GM18907 (cell line): ENCODE data around the gene RPL12.

Experiments used
- ATAC-seq: cut with Tn5 transposase; IDR thresholded peaks from one replicate; pipeline ENCODE4 v1.9.1; 2021; ENCODE audit warnings: mild to moderate bottlenecking, moderate library complexity; ENCODE audit not compliant: unreplicated experiment

The RPL12 gene

GRCh38 chr9:127450830-127451607 lies at the start of gene RPL12, which contains the start of gene LRSAM1:
Gene RPL12, minus strand, starts transcription at chr9:127451406. Its CDS starts 89 bp downstream, at chr9:127451317.
Gene LRSAM1, plus strand, starts transcription at chr9:127451510. Its CDS starts 3,018 bp downstream, at chr9:127454528.
- ATAC-seq, result peak; percentile 72

DNA sequence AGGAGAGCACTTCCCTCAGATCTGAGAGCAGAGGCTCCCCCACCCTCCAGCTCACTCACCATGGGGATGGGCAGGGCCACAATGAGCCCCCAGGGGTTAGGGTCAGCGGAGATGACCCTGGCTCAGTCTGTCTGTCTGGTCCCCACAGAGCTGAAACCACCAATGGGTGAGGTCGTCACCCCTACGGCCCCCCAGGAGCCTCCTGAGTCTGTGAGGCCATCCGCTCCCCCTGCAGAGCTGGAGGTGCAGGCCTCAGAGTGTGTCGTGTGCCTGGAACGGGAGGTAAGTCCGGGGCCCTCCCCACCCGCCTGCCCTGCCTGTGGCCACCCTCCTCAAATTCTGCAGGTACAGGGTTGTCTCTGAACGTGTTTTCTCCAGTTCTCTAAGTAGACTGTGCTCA lies 49.7 kb upstream of the RPL12 start:
- no peak for ATAC-seq

- no peak for ATAC-seq
Measured at GRCh38 chr9:127500399-127500798, 49.2 kb upstream of the RPL12 start.

DNA sequence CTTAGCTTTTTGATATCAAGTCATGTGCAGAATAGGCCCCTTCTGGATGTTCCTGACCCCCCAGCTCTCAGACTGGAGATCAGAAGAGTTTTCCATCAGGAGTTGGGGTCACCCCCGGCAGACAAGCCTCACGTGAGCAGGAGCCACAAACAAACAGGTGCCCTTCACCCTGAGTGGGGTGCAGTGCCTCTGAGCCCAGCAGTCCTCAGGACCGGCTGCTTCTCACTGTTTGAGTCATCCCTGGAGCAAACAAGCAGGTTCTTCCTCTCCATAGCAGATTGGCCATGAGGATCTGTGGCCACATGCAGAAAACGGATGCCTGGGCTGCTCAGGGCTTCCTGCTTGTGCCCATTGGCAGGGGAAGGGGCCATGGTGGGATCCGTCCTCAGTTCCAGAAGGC lies 47.1 kb upstream of the RPL12 start:
- ATAC-seq, result no peak

GRCh38 chr9:127497656-127498290 lies 46.6 kb upstream of the RPL12 start:
- ATAC-seq, result no peak

- ATAC-seq, result no peak
Measured at GRCh38 chr9:127496974-127497373, 45.8 kb upstream of the RPL12 start.

GRCh38 chr9:127495884-127496555 lies 44.8 kb upstream of the RPL12 start:
- no peak for ATAC-seq

- no peak for ATAC-seq
Measured at GRCh38 chr9:127494304-127494702, 43.1 kb upstream of the RPL12 start.

DNA sequence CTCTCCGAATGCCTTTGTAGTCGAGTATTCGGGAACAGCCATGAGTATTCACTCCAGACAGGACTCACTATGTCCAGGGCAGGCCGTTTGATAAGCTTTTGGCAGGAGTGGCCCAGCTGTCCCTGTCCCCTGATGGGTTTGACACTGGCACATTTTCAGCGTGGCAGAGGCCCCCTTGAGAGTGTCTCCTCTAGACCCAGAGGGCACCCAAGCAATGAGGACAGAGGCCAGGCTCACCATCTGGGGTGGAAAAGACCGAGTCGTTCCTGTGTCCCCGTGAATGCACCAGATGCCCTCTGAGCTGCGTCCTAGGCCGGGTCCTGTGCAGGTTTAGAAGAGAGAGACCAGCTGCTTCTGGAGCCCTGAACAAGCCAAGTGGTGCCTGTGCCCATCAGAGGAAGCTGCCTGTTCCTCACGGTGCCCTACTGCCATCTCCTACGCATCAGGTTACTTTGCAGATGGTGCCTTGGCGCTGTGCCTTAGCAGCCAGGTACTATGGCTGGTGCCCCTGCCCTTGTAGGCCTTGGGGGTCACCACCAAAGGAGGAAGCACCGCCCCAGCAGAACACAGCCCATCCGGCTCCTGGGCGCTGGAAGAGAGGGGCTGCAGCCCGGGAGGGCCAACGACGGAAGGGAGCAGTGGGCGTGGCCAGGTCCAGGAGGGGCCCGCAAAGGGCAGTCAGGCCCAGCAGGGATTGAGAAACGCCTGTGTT lies 42.5 kb upstream of the RPL12 start:
- no peak for ATAC-seq

DNA sequence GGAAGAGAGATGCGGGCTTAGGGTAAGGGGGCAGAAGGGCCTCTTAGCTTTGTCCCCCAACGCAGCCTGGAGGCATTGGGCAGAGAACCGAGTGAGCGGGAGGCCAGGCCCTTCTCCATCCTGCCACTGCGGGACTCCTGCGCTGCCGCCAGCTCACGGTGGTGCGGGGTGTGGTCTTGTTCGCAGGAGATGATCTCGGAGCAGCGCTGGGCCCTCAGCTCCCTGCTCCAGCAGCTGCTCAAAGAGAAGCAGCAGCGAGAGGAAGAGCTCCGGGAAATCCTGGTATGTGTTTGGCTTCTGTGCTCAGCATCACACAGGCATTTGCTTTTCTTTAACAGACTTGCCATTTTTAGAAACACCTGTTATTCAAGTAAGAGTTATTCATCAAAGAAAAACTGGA lies 41.4 kb upstream of the RPL12 start:
- ATAC-seq, result no peak

- no peak for ATAC-seq
Measured at GRCh38 chr9:127491516-127491915, 40.3 kb upstream of the RPL12 start.

GRCh38 chr9:127490535-127491230 lies 39.5 kb upstream of the RPL12 start:
- no peak for ATAC-seq

DNA sequence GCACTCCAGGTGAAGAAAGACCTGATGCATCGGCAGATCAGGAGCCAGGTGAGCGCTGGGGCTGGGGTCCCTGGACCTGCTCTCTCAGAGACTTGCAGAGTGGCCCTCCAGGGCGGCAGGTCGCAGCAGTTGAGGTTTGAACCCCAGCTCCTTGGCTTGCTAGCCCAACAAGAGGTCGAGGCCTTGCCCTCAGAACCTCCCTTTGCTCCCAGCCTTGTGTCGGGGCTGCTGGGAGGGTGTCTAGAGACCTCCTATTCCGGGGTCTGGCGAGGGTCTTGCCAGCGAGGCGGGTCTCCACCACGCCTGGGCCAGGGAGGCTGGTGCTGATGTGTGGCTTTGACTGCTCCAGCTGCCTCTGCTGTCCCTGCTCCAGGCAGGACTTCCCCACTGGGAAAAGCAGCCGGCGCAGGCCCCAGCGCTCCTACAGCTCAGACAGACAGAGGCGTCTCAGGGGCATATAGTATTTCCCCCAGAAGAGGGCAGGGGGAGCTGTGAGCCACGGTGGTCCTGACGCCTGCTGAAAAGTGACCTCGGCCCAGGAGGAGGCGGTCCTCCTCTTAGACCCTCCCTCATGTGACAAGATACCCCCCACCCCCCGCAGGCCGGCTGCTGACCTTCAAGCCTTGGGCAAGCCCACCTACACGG lies 38.4 kb upstream of the RPL12 start:
- ATAC-seq, result no peak

DNA sequence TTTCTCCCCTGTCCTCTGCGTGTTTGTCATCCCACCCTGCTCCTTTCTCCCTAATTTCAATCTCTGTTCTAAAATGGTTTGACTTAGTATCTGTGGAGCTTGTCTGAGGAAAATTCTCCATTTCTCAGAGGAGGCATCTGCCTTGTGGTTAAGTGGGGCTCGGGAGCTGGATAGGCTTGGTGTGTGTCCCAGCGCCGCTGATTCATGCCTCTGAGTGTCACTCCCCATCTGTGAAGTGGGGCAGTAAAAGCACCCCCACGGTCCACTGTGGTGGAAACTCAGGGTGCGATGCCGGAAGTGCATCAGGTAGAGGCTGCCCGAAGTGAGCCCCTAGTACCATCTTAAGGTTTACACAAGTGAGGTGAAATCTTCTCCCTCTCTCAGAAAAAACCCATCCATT lies 37.7 kb upstream of the RPL12 start:
- no peak for ATAC-seq

GRCh38 chr9:127485995-127486394 lies 34.8 kb upstream of the RPL12 start:
- no peak for ATAC-seq

GRCh38 chr9:127482662-127483061 lies 31.5 kb upstream of the RPL12 start:
- ATAC-seq, result no peak

DNA sequence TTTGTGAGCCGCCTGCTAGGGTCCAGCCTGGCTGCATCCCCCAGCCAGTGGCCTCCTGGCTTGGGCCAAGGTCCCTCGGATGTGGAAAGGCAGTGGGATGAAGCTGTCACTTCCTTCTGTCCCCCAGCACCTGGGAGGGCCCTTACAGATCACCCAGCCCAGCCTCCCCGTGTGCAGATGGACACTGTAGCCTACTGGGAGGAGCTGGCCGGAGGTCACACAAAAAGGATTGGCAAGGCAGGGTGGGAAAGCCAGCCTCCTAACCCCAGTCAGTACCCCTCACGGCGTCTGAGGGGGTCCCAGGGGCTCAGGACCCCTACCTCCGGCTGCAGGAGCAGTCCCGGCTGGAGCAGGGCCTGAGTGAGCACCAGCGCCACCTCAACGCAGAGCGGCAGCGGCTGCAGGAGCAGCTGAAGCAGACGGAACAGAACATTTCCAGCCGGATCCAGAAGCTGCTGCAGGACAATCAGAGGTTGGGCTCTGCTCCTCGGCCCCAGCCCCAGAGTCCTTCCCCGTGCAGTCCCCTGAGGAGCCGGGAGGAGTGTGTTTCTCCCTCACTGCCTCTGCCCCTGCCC lies 28.4 kb upstream of the RPL12 start:
- ATAC-seq, result no peak

DNA sequence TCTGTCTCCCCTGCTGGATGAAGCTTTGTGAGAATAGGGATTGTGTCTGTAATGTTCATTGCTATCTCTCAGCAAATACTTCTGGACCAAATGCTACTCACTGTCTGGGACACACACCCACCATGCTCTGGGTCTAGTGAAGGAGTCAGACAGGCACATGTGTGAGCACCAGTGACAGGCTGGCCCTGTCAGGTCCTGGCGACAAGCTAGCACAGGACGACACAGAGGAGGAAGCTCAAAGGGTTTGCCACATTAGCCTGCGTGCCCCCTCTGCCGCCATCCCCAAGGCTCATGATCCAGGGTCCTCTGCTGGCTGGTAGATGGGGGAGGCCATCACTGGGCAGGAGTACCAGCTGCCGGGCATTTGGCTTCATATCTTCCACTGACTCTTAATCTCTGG lies 23.4 kb upstream of the RPL12 start:
- no peak for ATAC-seq

DNA sequence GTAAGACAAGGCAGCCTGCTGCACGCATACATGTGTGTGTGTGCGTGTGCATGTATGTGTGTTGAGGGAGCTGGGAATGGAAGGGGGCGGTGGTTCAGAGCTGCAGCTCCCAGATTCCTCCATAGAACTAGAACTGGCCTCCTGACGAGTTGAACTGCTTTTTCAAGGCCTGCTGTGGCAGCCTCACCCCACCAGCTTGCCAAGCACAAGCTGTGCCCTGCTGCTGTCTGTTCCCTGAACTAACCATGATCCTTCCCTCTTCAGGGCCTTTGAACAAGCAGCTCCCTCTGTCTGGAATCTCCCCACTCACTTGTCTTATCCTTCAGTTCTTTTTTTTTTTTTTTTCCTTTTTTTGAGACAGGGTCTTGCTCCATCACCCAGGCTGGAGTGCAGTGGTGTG lies 22.7 kb upstream of the RPL12 start:
- no peak for ATAC-seq

- no peak for ATAC-seq
Measured at GRCh38 chr9:127473501-127473900, 22.3 kb upstream of the RPL12 start.
